CD4-positive, alpha-beta T cell treated with Interleukin-10 for 1 hour (primary cell): Measurements from ENCODE around the gene PPP1CB.

Source experiments
- DNase-seq: peaks from one replicate; pipeline ENCODE4 v3.0.0-alpha.2; 2020

Gene PPP1CB

GRCh38 chr2:28745876-28746275 lies 5.8 kb upstream of the PPP1CB start:
- DNase-seq, result no peak

DNA sequence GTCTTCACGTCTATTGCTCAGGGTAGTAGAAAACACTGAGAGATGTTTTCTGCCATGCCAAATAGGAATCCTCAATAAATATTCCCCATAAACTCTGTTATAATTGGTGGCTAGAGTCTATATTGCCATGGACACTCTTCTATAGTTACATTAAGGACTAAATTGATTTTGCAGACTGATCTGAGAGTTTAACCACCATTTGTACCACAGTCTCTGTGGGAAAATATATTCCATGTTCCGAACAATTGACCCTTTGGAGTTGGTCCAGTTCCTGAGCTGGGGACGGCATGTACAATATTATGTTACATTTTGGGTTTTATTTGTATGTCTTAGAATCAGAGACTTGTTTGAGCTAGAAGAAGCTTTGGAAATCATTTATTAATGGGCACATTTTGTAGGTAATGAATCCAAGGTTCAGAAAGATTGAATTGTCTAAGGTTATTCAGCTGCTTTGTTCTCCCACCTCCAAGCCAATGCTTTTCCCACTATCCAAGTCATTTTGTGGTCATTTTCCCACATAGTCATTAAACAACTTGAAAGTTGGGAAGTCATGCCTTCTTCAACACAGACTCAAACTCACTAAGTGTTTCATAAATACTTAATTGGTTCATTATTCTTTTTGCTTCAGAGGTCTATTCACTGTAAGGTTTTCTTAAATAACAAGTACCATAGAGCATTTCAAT lies 5.1 kb upstream of the PPP1CB start:
- no peak for DNase-seq

- peak; percentile 32 for DNase-seq
Measured at GRCh38 chr2:28747714-28748113, 3.9 kb upstream of the PPP1CB start.

- DNase-seq, result peak; percentile 35
Measured at GRCh38 chr2:28748176-28748575, 3.5 kb upstream of the PPP1CB start.

DNA sequence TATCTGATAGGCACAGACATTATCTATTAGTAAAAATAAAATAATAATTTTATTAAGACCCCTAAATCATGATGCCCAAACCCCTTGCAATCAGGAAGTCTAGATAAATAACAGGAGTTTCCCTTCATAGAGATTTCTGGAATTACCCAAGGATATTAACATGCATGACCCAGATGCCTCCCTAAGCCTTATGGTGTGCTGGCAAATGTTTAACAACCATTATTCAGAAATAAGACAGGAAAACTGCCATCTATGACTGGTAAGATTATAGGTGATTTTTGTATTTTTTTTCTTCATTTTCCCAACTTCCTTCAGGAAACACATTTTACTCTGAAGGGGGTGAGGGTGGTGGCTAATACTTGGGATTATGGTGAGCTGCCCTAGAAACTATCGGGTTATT lies 2.7 kb upstream of the PPP1CB start:
- DNase-seq, result no peak

DNA sequence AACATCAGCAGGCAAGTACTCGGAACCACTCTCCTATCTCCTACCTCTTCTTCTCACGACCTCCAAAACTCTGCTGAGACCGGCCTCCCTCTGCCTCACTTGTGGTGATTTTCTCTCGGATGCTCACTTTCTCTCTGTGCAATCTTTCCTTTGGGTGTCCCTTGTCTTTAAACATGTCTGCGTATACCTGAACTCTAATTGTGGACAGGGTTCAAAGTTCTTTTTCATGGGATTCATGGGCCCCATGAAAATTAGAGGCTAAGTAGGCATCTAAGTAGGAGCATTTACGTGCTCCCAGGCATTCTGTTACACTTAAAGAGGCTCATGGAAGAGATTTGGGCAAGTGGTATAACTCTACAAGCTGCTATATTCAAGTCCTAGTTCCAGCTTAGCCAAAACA lies 2.1 kb upstream of the PPP1CB start:
- no peak for DNase-seq

GRCh38 chr2:28750316-28751251 lies 1.0 kb upstream of the PPP1CB start:
- DNase-seq, result no peak

GRCh38 chr2:28751956-28752630 lies 463 bp downstream of the PPP1CB start:
- peak; percentile 50 for DNase-seq

GRCh38 chr2:28752631-28753376 lies 1.2 kb downstream of the PPP1CB start:
- peak; percentile 30 for DNase-seq

DNA sequence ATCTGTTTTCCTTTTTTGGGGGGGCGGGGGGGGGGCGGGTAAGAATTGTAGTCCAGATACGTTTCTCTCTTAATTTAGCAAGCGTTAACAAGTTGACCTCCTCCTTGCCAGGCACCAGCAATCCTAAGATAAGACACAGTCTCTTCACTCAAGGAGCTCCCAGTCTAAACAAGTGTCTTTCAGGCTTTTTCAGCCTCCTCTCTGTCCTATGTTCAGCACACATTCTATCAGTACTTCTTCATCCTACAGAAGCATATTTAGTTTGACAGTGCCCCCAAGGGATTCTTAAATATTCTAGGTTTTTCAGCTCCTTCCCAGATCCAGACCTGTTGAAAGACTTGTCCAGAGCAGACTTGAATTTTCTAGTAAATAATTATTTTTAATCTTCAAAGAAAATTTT lies 2.7 kb downstream of the PPP1CB start:
- no peak for DNase-seq

DNA sequence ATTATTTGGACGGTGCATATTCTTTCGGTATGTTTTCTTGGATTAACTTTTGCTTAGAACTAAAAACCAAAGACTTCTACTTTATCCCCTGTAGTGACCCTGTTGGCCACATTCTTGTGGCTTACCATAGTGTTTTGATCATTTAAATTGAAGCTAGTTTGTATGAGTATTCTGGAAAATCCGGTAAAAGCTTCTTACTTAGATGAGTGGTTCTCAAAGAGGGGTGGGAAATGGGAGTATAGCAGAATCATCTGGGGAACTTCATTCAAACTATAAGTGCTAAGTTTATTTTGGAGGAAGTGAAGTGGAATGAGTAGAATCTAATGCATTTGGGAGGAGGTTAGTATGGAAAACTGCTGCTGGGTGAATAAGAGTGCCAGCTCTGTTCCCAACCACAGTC lies 3.8 kb downstream of the PPP1CB start:
- no peak for DNase-seq

DNA sequence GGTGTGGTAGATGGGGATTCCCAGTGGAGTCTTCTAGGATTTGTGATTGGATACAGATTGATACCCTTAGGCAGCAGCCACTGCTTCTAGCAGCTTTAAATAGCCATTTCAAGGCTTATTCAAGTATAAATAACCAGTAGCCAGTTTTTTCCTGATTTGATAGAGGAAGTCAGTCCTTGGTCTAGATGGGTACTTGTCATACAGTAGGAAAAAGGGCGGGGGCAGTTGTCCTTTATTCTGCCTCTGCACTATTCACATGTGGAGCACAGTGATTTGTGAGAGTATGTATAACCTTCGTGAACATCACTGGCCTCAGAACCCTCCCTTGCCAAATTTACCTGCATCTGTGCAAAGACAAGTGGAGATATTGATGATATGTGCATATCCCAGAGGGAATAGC lies 6.8 kb downstream of the PPP1CB start:
- DNase-seq, result no peak

DNA sequence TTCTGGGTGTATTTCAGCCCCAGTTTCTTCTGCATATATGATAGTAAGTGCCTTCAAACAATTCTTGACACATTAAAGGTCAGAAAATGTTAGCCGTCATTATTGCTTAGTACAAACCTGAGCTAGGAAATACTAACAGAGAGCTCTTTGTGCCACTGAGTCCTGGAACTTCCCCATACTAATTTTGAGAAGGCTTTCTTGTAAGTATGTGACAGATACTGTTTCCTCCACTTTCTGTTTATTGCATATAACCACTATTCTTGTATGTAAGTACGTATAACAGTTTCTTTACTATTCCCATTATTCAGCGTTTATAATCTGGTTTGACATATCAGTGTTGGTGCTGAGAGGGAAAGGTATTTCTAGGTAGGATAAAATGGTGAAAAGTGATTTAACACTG lies 9.8 kb downstream of the PPP1CB start:
- DNase-seq, result no peak

DNA sequence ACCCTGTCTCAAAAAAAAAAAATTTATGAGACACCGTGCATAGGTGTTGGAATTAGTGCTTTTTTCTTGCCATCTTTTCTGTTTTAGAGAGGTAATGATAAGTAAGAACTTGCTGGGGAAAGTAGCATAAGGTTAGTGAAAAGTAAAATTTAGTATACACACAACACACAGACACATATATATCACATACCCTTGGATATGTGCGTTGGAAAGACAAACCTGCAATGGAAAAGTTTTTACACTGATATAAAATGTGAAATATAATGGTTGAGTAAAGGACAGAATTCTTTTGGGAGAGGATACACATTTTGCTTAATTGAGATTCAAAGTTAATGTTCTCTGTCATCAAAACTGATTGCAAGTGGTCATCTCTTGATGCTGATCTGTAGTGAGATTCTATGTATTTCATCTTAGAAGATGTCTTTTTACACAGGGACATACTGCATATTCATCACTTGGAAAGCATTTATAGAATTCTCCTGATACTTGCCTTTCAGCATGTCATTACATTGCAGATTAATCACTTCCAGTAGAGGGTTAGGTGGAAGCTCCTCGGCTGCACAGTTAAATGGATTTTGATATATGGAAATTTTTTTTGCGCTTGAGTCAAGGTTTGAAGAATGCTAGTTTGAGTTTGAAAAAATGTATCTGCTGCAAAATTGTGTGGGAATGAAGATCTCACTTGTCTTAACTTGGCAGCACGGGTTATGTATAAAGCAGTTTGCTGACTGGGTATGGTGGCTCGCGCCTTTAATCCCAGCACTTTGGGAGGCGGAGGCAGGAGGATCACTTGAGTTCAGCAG lies 13.5 kb downstream of the PPP1CB start:
- DNase-seq, result no peak

DNA sequence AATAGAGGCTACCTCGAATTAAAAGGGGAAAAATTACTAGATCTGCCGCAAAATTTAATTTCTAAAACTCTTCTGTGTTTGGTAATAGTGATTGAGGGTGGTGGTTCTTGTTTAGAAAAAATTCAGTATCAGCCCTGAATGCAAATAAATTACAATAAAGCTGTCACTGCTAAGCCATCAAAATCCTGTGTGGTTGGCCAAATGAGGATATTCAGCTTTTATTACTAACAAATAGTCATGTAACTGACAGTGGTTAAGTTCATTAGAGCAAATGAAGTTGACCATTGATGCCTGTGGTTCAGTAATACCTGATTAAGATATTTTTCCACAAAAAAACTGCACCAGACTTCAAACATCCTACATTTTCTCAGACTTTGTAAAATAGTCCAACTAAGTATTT lies 14.4 kb downstream of the PPP1CB start:
- no peak for DNase-seq

DNA sequence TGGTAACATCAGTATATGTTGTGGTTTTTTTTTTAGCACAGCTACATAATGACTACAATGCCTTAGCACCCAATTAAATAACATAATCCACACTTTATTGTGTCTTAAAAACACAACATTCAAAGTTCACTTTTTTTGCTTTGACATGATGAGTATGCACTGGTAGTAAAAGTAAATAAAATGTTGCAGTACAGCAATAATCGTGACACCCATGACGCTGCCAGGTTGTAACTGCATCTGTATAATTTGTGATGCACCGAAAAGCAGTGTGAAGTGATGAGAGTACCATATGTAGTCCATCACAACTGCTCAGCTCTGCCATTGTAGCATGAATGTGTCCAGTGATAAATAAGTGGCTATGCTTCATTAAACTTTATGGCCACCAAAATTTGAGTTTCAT lies 15.7 kb downstream of the PPP1CB start:
- DNase-seq, result no peak

DNA sequence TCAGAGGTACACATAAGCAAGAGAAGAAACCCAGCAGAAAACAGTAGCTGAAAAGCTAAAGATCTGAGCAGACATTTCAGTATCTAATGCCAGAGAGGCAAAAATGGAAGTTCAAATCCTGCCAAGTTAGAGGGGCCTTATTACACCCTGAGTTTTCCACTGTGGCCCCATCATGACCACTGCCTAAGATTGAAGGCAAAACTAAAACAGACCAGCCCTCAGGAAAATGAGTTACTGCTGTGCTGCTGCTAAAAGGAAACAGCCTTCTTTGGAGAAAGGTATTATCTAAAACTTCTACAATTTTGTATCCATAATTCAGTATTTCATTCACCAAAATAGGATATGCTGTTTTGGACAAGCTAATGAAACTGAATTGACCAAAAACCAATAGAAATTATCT lies 16.8 kb downstream of the PPP1CB start:
- no peak for DNase-seq

GRCh38 chr2:28768952-28769351 lies 17.3 kb downstream of the PPP1CB start:
- DNase-seq, result no peak

DNA sequence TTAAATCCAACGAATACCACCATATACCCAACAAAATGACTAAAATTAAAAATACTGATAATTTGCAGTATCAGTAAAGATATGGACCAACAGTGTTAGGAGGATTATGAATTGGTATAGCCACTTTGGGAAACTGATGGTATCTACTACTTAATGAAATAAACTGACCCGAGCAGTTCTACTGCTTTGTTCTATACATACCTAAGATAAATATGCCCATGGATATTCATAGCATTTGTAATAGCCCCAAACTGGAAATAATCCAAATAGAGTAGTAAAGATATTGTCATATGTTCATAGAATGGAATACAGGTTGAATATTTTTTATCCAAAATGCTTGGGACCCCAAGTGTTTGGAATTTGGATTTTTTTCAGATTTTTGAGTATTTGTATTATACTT lies 20.7 kb downstream of the PPP1CB start:
- DNase-seq, result no peak

GRCh38 chr2:28776471-28776870 lies 24.8 kb downstream of the PPP1CB start:
- no peak for DNase-seq

- no peak for DNase-seq
Measured at GRCh38 chr2:28778392-28778791, 26.8 kb downstream of the PPP1CB start.

- DNase-seq, result no peak
Measured at GRCh38 chr2:28779001-28779400, 27.4 kb downstream of the PPP1CB start.
